HepG2 (cell line): ENCODE measurements around the gene LATS2.

Source experiments
- ESRRA ChIP-seq: sonication (generic); formaldehyde crosslinking; IDR thresholded peaks from 2 replicates; pipeline ENCODE4 v1.5.1; 2020; ENCODE audit warnings: mild to moderate bottlenecking, low read depth, missing genetic modification reagents
- IKZF4 ChIP-seq: sonication (generic); formaldehyde crosslinking; IDR thresholded peaks from 2 replicates; pipeline ENCODE4 v1.5.1; 2020; ENCODE audit warnings: borderline replicate concordance, mild to moderate bottlenecking, low read depth, missing genetic modification reagents; ENCODE audit errors: not compliant biosample characterization
- NCOA1 ChIP-seq: sonication (generic); formaldehyde crosslinking; IDR thresholded peaks from 2 replicates; pipeline ENCODE4 v1.9.0; 2021; ENCODE audit warnings: missing genetic modification reagents
- POLR2AphosphoS5 ChIP-seq: IDR thresholded peaks from 2 replicates; pipeline ENCODE4 v1.6.1; 2012; ENCODE audit warnings: low read depth, low read length
- SMARCC2 ChIP-seq: fragments of 450-650 bp; IDR thresholded peaks from 2 replicates; pipeline ENCODE4 v1.6.1; 2017; ENCODE audit warnings: antibody characterized with exemption, mild to moderate bottlenecking
- SUZ12 ChIP-seq: fragments of 150-350 bp; IDR thresholded peaks from 2 replicates; pipeline ENCODE4 v1.6.1; 2014; ENCODE audit warnings: low read depth, low read length
- TAF1 ChIP-seq: sonication (generic); formaldehyde crosslinking; IDR thresholded peaks from 2 replicates; pipeline ENCODE4 v1.4.0; 2020; ENCODE audit warnings: missing genetic modification reagents
- ZBED4 ChIP-seq: sonication (generic); formaldehyde crosslinking; IDR thresholded peaks from 2 replicates; pipeline ENCODE4 v1.4.0; 2020; ENCODE audit warnings: missing genetic modification reagents, borderline replicate concordance
- ZNF138 ChIP-seq: sonication (generic); formaldehyde crosslinking; IDR thresholded peaks from 2 replicates; pipeline ENCODE4 v1.5.0; 2020; ENCODE audit warnings: mild to moderate bottlenecking, low read depth, missing genetic modification reagents
- ZNF280D ChIP-seq: sonication (generic); formaldehyde crosslinking; IDR thresholded peaks from 2 replicates; pipeline ENCODE4 v1.5.1; 2020; ENCODE audit warnings: mild to moderate bottlenecking, missing genetic modification reagents

- TF ChIP-seq SUZ12 (no peak), TAF1 (CRISPR knock-in tag) (no peak), SMARCC2 (no peak), IKZF4 (CRISPR knock-in tag) (no peak), ZNF280D (no peak), NCOA1 (CRISPR knock-in tag) (no peak), ZNF138 (CRISPR knock-in tag) (no peak), ESRRA (CRISPR knock-in tag) (no peak), ZBED4 (CRISPR knock-in tag) (no peak), POLR2AphosphoS5 (no peak)
Measured at GRCh38 chr13:21018220-21018619, 43.2 kb downstream of the LATS2 start.
